Loucy (cell line): ENCODE results near the gene MYH13.

Experiments used
- EZH2phosphoT487 ChIP-seq: fragments of 200-600 bp; IDR thresholded peaks from 2 replicates; pipeline ENCODE4 v1.6.1; 2018; ENCODE audit warnings: antibody characterized with exemption, mild to moderate bottlenecking, moderate library complexity, borderline replicate concordance
- TF ChIP-seq, protein P1 (sequence below): fragments of 200-600 bp; sonication (generic); conservative IDR thresholded peaks from 2 replicates; pipeline ENCODE4 v1.5.1; 2014; ENCODE audit warnings: mild to moderate bottlenecking, antibody characterized with exemption, low read length

GRCh38 chr17:10286324-10286723, 86.5 kb downstream of the MYH13 start:
- TF ChIP-seq, protein P1, sequence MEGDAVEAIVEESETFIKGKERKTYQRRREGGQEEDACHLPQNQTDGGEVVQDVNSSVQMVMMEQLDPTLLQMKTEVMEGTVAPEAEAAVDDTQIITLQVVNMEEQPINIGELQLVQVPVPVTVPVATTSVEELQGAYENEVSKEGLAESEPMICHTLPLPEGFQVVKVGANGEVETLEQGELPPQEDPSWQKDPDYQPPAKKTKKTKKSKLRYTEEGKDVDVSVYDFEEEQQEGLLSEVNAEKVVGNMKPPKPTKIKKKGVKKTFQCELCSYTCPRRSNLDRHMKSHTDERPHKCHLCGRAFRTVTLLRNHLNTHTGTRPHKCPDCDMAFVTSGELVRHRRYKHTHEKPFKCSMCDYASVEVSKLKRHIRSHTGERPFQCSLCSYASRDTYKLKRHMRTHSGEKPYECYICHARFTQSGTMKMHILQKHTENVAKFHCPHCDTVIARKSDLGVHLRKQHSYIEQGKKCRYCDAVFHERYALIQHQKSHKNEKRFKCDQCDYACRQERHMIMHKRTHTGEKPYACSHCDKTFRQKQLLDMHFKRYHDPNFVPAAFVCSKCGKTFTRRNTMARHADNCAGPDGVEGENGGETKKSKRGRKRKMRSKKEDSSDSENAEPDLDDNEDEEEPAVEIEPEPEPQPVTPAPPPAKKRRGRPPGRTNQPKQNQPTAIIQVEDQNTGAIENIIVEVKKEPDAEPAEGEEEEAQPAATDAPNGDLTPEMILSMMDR, result no peak
- TF ChIP-seq EZH2phosphoT487, result no peak
